NOMO-1 (cell line): ENCODE data around the gene NRXN3.
"Not testable (repeated sequence)": the region's sequence is repeated elsewhere in the genome, so short reads cannot be mapped to it uniquely, and the experiment has no call there.

Source experiments
- DNase-seq, 2 experiments: peaks; one replicate each; lab custom pipeline; 2025; ENCODE audit not compliant: unreplicated experiment in 2 of 2; lab: John Stamatoyannopoulos, UW

NRXN3 gene

GRCh38 chr14:79727900-79728299 is 1557.7 kb downstream of the NRXN3 start:
- DNase-seq: no peak

DNA sequence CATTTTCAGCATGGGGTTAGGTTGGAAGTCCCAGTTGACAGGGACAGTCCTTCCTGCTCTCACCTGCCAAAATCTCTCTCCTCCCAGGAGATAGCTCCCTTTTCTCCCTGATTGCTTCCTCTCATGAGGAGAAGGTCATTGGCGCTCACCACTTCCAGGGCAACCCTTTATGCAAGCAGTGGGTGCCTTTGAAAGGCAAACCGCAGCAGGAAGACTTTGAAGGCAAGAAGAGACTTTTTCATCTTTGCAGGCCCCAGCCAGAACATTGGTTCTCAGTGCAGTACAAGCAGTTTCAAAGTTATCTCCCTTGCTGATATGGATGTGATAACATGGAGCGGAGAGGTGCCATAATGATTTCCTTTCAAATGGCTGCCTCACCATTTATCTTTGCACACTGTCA is 1558.2 kb downstream of the NRXN3 start:
- DNase-seq: no peak

DNA sequence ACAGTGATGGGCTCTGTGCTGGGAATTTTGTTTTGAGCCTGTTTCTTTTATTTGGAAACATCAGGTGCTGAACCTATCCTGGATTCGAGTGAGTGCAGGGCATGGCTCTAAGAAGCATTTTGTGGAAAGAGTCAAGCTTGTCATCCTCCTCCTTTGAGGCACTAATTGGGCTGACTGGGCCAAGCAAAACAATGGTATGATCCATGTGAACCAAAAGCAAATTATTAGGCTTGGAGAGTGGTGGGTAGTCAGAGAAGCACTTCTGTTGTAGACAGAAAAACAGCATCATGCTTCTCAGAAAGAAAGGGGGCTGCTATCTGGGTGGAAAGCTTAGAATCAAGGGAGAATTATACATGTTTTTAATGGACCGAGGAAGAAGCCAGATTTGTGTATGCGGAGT is 1559.6 kb downstream of the NRXN3 start:
- no peak for DNase-seq

GRCh38 chr14:79730196-79730595 is 1560.0 kb downstream of the NRXN3 start:
- DNase-seq: no peak

GRCh38 chr14:79730953-79731352 is 1560.8 kb downstream of the NRXN3 start:
- DNase-seq: no peak

DNA sequence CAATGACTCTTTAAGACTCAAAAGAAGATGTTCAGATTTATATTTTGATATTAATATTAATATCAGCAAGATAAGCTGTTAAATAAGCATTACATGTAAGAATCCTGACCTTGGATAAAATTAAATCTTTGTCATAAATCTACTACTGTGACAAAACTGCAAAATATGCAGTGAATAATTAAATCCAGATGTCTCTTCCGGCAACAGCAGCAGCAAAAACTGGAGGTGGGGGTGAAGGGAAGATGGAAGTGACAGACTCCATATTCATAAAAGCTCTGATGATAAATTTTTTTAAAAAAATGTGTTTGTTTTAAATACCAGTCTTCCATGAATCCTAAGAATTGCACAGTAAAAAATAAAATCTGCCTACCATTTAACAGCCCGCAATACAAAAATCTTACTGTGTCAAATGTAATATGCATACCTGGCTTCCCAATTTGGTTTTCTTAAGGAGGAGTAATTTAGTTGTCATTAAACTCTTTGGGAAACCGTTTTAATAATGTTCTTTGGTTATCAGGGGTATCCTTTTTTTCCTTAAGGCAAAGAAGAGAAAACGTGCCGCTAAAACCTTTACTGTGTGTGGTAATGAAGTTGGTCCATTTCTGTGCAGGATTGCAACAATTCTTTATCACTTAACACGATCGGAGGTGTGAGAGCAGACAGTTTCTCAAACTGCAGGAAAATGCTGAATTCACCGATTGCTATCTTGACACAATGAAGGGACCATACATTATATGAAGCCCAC is 1562.9 kb downstream of the NRXN3 start:
- no peak for DNase-seq

- DNase-seq: no peak
These were observed 1564.0 kb downstream of the NRXN3 start for GRCh38 chr14:79734151-79734550.

GRCh38 chr14:79734656-79735055 is 1564.5 kb downstream of the NRXN3 start:
- DNase-seq: no peak

- DNase-seq: no peak
These were observed 1564.9 kb downstream of the NRXN3 start for GRCh38 chr14:79735121-79735520.

- no peak for DNase-seq
These were observed 1570.0 kb downstream of the NRXN3 start for GRCh38 chr14:79740066-79740601.

- DNase-seq: no peak
These were observed 1572.0 kb downstream of the NRXN3 start for GRCh38 chr14:79742142-79742541.

- no peak for DNase-seq
These were observed 1574.9 kb downstream of the NRXN3 start for GRCh38 chr14:79745046-79745445.

DNA sequence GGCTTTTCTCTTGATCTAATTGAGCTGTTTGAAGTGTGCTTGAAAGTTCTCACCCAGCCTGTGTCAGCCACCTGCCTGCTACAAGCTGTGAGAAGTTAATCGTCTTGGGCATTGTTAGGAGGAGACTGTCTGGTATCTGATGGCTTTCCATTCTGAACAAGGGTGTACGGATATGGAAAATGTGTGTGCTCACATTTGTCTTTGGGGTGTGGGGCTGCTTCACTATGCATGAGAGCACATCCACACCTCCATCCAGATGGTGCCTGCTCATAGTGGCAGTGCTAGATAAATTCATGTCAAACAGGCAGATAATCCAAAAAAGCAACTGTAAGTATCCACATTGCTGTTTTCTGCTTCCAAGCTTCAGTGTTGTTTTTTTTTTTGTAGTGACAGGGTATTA is 1578.9 kb downstream of the NRXN3 start:
- DNase-seq: no peak

GRCh38 chr14:79758985-79759384 is 1588.8 kb downstream of the NRXN3 start:
- no peak for DNase-seq

DNA sequence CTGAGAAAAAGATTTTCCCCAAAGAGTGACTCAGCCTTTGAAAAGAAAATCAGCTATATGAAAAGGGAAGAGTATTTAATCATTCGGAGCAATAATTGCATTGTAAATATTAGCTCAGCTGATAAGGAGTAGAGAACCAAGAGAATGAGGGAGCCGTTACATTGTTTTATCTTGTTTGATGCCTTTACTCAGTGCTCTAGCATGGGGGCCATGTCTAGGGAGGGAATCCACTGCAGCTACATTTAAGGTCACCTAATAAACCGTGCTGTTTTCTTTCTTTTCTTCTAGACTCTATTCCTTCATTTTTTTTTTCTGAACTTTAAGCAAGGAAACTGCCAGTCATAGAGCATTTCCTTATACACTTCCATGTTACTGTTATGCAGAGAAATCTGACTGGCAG is 1594.2 kb downstream of the NRXN3 start:
- DNase-seq: no peak

GRCh38 chr14:79766511-79766910 is 1596.3 kb downstream of the NRXN3 start:
- no peak for DNase-seq

DNA sequence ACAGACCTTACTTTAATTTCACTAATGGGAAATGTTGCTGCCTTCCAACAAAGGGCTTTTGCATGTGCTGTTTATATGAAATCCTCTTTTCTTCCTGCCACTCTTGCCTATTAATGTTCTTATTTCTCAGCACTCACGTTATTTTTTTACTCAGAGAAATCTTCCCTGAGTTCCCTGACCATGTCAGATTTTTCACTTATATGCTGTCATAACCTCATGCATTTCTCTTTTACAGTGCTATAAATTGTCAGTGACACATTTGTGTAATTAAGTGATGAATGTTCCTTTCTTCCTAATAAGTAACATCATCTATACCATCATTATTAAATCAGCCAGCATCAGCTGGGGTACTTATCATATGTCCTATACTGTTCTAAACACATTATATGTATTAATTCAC is 1597.1 kb downstream of the NRXN3 start:
- no peak for DNase-seq

- DNase-seq: not testable (repeated sequence)
These were observed 1597.5 kb downstream of the NRXN3 start for GRCh38 chr14:79767721-79768120.

- DNase-seq: no peak
These were observed 1611.7 kb downstream of the NRXN3 start for GRCh38 chr14:79781882-79782281.

DNA sequence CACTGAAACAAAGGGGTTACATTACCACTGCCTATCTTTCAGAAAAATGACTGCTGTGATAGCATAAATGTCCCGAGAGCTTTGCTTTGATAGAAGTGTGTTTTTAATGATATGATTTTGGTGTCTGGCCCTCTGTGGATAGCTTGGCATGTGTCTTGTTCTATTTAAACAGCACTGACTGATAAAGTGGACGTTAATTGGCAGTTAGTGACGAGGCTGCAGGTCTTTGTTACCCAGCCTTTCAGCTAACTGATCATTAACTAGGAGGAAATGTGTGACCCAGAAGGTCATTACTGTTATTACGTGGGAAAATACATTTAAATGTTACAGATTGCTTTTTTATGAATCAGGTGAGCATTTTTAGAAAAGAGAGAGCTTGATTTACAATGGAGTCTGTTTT is 1612.9 kb downstream of the NRXN3 start:
- no peak for DNase-seq

DNA sequence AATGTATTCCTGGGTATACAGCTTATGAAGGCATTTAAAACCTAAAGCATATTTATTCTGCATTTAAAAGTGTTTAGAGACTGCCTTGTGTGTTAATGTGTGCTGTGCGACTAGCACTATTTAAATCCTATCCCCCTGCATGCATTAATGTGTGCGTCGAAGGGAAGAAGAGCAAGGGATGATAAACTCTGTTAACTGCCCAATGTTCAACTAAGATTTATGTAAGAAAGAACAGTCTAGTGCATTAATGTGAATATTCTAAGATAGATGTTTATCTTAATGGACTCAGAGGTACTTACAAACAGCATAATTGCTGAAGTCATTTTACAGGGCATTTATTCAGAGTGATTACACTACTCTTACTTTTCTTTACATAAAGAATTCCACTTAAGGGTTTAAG is 1616.3 kb downstream of the NRXN3 start:
- DNase-seq: no peak

DNA sequence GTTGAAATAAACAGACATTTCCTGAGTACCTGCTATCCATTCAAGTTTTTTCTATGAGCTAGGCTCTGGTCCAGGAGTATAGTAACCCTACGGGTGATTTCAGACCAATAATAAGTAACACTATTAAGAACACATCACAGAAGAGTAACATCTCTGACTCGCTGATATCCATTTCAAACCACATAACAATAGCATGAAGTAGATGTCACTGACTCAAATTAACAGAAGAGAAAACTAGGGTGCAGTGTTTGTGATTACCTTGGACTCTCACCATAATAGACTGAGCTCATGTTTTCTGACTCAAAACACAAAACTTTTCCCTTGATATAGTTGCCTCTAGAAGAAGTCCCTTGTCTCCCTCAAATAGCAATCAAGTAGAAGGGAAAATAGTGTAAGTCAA is 1618.2 kb downstream of the NRXN3 start:
- DNase-seq: no peak
